Retinal pigment epithelial cell (primary cell): Measurements from ENCODE around the gene BRSK2.

ENCODE experiments used
- DNase-seq: peaks from one replicate; pipeline ENCODE4 v3.0.0-alpha.2; 2010; ENCODE audit warnings: low read depth
- H3K4me3 ChIP-seq: 2 replicates; pipeline ENCODE4 v1.5.1; 2011; ENCODE audit warnings: mild to moderate bottlenecking, low read length, control low read depth, moderate library complexity
- CTCF ChIP-seq: conservative IDR thresholded peaks from 2 replicates; pipeline ENCODE4 v1.5.1; 2011; ENCODE audit warnings: low read depth, low read length, control low read depth, inconsistent platforms

Gene BRSK2

GRCh38 chr11:1457326-1457680 lies 67.6 kb downstream of the BRSK2 start:
- no peak for DNase-seq
- H3K4me3 ChIP-seq = no peak overlapping the region
- no peak for TF ChIP-seq CTCF

- H3K4me3 ChIP-seq = no peak overlapping the region
- no peak for TF ChIP-seq CTCF
- no peak for DNase-seq
Observed at GRCh38 chr11:1457856-1458255, 68.1 kb downstream of the BRSK2 start.

- H3K4me3 ChIP-seq = no peak overlapping the region
- TF ChIP-seq CTCF = peak; percentile 42
- DNase-seq = peak; percentile 6
Observed at GRCh38 chr11:1458340-1459218, 68.8 kb downstream of the BRSK2 start.

GRCh38 chr11:1459219-1459575 lies 69.5 kb downstream of the BRSK2 start:
- no peak overlapping the region for H3K4me3 ChIP-seq
- no peak for TF ChIP-seq CTCF
- DNase-seq = no peak

GRCh38 chr11:1459764-1460395 lies 70.1 kb downstream of the BRSK2 start:
- no peak for TF ChIP-seq CTCF
- no peak overlapping the region for H3K4me3 ChIP-seq
- no peak for DNase-seq

GRCh38 chr11:1460396-1460985 lies 70.8 kb downstream of the BRSK2 start:
- no peak overlapping the region for H3K4me3 ChIP-seq
- no peak for TF ChIP-seq CTCF

More at GRCh38 chr11:1460396-1460985, 70.8 kb downstream of the BRSK2 start:
- no peak for DNase-seq
